ENCODE results near the gene STIMATE.

DNA sequence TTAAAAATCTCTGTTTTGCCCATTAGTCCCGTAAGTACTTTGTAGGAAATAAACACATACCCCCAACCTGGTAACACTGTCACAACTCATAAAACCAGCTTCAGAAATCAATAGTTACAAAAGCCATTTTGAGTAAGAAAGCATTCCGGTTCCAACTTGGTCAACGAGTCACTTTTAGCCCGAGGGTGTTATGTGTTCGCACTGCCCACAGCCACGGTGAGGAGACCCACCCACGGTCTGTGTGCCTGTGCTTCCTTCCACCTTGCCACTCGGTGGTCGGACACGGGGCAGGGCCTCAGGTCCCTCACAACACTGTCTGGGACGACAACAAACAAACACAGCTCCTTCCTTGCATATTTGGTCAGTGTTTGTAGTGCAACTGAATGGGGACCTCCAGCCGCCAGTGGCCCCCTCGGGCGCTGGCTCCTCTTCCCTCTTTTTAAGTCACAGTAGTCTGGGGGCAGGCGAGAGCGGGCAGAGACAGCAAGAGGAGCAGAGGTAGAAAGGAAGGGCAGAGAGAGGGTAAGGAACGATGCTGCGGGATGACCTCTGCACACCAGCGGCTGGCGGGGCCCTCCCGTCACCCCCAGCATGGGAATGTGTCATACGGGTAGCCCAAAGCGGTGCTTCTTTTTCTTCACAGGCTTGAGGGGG lies 57.3 kb downstream of the STIMATE start:
- TF ChIP-seq EP300 (IDR thresholded peaks at IDR 0.05; ENCODE audit: borderline replicate concordance in 1 of 2, control insufficient read depth in 1 of 2, low read depth in 2 of 2, low read length in 2 of 2) (no peak), EZH2 (IDR thresholded peaks at IDR 0.05; ENCODE audit: borderline replicate concordance, control insufficient read depth, low read depth, low read length) (no peak), SP1 (IDR thresholded peaks at IDR 0.05; ENCODE audit: low read depth, low read length) (no peak), TARDBP (IDR thresholded peaks at IDR 0.05; ENCODE audit: borderline replicate concordance) (no peak), CTCF (IDR thresholded peaks at IDR 0.05 in 2 of 3, conservative IDR thresholded peaks at IDR 0.05 in 1 of 3; ENCODE audit: control insufficient read depth in 2 of 3, extremely low read depth in 1 of 3, insufficient read depth in 1 of 3, low read depth in 3 of 3, low read length in 3 of 3) (no peak), NBN (IDR thresholded peaks at IDR 0.05) (no peak), POLR2A (IDR thresholded peaks at IDR 0.05; ENCODE audit: low read depth, low read length) (no peak), RCOR1 (conservative IDR thresholded peaks at IDR 0.05; ENCODE audit: low read depth, low read length) (no peak), POLR2AphosphoS5 (IDR thresholded peaks at IDR 0.05; ENCODE audit: low read length) (no peak), YY1 (IDR thresholded peaks at IDR 0.05; ENCODE audit: low read depth, low read length) (no peak), FOXM1 (IDR thresholded peaks at IDR 0.05; ENCODE audit: low read depth, low read length) (no peak), RELA (IDR thresholded peaks at IDR 0.05; ENCODE audit: borderline replicate concordance, partially characterized antibody) (no peak), USF2 (IDR thresholded peaks at IDR 0.05; ENCODE audit: borderline replicate concordance, low read depth, low read length) (no peak)
- TF ChIP-seq, protein P1, sequence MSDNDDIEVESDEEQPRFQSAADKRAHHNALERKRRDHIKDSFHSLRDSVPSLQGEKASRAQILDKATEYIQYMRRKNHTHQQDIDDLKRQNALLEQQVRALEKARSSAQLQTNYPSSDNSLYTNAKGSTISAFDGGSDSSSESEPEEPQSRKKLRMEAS (IDR thresholded peaks at IDR 0.05; ENCODE audit: low read depth, low read length): no peak

Data from GM12878 (cell line).